SK-N-MC (cell line): Measurements from ENCODE around the gene SEPTIN1.

ENCODE experiments used
- EZH2 ChIP-seq: fragments of 200-600 bp; sonication (generic); IDR thresholded peaks from one replicate; pipeline ENCODE4 v1.6.1; 2017; ENCODE audit warnings: antibody characterized with exemption
- FOXP2 ChIP-seq: optimal IDR thresholded peaks from 2 replicates; pipeline ENCODE3; 2011; ENCODE audit warnings: mild to moderate bottlenecking, moderate library complexity; ENCODE audit not compliant: insufficient read depth; ENCODE audit errors: extremely low read length, control extremely low read depth
- POLR2AphosphoS5 ChIP-seq: IDR thresholded peaks from 2 replicates; pipeline ENCODE4 v1.6.1; 2012; ENCODE audit warnings: mild to moderate bottlenecking, low read depth, low read length, borderline replicate concordance

DNA sequence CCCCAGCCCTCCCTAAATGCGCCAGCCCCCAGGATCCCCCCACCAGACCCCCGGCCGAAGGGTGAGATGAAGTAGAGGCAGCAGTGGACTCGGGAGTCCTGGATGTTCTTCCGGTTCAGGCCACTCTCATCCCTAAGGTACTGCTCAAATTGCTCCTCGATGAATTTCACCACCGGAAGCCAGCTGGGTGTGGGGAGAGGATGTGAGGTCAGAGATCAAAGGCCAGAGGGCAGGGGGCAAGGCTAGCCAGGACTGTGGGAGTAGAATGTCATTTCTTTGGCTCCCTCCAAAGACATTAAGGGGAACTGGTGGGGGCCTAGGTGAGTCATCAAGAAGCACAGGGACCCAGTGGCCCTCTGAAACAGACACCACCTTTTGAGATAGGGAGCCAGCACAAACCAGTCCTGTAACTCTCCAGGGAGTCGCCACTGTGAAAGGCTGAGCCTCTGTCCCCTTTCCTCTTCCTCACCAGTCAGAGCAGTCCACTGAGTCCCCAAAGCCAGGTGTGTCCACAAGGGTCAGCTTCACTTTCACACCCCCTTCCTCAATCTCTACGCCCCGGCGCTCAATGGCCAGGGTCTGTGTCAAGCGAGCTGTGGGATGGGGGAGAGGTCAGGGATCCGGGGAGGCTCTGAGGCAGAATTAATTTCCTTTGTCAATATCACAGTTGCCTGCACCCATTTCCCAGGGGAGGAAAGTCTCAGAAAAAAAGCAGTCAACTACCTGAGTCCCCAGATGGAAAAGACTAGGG lies 895 bp downstream of the SEPTIN1 start:
- TF ChIP-seq POLR2AphosphoS5 (no peak), EZH2 (no peak), FOXP2 (no peak)
